Fibroblast of villous mesenchyme (primary cell): ENCODE results near the gene GNA12. TPM values are rescaled to one million over a fixed set of nuclear protein-coding genes. Genes with fewer than 3 reads are reported as not detected.

Source experiments
- DNase-seq: peaks from one replicate; pipeline ENCODE4 v3.0.0-alpha.2; 2010; ENCODE audit warnings: low read depth
- H3K4me3 ChIP-seq: 2 replicates; pipeline ENCODE4 v1.5.1; 2011; ENCODE audit warnings: low read depth, mild to moderate bottlenecking, low read length
- total RNA-seq: library from RNA; depleted of rRNA; stranded (reverse); fragments of >200 nt; gene quantifications from 2 replicates; pipeline ENCODE4 v1.2.3, GENCODE V29; 2012
- TF ChIP-seq, protein P1 (sequence below): IDR thresholded peaks from 2 replicates; pipeline ENCODE4 v1.5.1; 2012; ENCODE audit warnings: low read depth, mild to moderate bottlenecking, low read length; ENCODE audit not compliant: insufficient read depth

GNA12 gene
- total RNA-seq, 1 donor = 46.2 TPM

DNA sequence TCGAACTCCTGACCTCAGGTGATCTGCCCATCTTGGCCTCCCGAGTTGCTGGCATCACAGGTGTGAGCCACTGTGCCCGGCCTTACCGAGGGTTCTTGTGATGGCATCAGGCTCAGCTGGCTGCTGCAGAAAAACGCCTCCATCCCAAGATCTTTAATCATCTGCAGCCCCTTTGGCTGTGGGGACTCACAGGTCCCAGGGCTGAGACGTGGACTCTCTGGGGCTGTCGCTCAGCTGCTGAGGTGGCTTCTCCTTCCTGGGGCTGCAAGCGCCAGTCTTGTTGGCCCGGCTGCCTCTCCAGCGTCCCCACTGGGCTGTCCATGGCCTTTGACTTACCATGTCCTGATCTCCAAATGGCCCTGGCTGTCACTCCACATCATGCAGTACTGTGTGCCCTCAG is 136.1 kb downstream of the GNA12 start:
- DNase-seq = no peak
- TF ChIP-seq, protein P1, sequence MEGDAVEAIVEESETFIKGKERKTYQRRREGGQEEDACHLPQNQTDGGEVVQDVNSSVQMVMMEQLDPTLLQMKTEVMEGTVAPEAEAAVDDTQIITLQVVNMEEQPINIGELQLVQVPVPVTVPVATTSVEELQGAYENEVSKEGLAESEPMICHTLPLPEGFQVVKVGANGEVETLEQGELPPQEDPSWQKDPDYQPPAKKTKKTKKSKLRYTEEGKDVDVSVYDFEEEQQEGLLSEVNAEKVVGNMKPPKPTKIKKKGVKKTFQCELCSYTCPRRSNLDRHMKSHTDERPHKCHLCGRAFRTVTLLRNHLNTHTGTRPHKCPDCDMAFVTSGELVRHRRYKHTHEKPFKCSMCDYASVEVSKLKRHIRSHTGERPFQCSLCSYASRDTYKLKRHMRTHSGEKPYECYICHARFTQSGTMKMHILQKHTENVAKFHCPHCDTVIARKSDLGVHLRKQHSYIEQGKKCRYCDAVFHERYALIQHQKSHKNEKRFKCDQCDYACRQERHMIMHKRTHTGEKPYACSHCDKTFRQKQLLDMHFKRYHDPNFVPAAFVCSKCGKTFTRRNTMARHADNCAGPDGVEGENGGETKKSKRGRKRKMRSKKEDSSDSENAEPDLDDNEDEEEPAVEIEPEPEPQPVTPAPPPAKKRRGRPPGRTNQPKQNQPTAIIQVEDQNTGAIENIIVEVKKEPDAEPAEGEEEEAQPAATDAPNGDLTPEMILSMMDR = no peak
- no peak overlapping the region for H3K4me3 ChIP-seq

DNA sequence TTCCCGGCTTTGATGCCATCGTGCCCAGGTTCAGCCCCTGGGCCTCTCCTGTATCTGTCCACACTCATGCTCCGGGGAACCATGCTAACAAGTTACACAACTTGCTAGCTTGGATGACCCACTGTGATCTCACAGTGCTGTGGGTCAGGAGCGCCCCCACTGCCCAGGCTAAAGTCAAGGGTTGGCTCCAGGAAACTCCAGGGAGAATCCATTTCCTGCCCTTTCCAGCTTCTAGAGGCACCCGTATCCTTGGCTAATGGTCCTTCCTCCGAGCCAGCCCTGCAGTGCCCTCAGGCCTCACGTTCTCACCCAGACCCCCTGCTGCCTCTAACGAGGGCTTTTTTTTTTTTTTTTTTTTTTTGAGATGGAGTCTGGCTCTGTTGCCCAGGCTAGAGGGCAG is 136.6 kb downstream of the GNA12 start:
- TF ChIP-seq, protein P1 = no peak
- no peak for DNase-seq
- H3K4me3 ChIP-seq = no peak overlapping the region

DNA sequence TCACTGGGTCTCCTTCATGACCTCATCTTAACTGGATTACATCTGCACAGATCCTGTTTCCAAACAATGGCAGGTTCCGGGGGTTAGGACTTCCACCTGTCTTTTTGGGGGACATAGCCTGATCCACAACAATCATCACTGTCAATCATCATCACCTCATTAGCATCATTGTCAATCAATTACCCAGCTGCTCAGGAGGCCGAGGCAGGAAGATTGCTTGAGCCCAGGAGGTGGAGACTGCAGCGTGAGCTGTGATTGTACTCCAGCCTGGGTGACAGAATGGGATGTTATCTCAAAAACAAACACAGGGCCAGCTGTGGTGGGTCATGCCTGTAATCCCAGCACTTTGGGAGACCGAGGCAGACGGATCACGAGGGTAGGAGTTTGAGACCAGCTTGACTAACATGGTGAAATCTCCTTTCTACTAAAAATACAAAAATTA is 137.4 kb downstream of the GNA12 start:
- no peak for DNase-seq
- TF ChIP-seq, protein P1 = no peak
- H3K4me3 ChIP-seq = no peak overlapping the region

DNA sequence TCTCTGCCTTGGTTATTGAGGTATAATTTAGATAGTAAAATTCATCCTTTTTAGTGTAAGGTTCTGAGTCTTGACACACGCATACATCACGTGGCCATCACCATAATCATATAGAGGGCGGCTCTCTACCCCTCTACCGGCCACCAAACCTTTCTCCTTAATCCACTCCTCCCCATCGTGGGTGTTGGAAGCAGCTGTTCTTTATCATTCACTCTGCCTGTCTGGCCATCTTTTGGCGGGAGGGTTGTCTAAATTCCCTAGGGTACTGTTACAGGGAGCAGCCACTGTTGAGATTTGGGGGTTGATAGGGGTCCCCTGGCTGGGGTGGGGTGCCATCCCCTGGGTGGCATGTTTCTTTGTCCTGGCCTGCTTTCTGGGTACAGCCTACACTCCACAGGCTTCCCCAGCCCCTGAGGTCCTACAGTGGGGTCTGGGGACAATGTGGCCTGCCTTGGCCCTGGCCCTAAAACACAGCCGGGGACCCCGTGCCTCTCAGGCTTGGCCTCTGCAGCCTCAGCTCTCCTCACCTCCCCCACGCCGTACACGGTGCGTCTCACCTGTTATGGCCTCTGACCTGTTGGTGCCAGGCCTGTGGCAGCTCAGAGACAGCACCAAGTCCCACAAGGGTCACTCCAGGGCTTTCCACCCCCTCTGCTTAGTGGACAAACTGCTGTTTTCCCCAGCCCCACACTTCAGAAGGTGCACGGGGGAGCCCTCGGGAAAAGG is 138.6 kb downstream of the GNA12 start:
- no peak overlapping the region for H3K4me3 ChIP-seq
- TF ChIP-seq, protein P1 = no peak
- DNase-seq = no peak

DNA sequence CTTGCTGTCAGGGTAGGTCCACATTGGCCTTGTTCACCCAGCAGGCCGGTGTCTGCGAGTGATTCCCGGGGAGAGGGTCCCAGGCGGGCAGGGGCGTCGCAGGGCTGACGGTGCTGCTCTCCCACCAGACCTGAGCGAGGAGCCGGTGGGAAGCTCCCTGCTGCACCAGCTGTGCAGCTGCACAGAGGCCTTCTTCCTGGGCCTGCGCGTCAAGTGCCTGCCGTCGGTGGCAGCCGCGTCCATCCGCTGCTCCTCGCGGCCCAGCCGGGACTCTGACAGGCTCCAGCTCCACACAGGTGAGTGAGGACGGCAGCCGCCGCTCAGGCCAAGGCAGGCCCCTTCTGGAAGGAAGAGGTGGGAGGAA is 141.5 kb downstream of the GNA12 start:
- no peak for DNase-seq
- TF ChIP-seq, protein P1 = no peak
- H3K4me3 ChIP-seq = no peak overlapping the region

DNA sequence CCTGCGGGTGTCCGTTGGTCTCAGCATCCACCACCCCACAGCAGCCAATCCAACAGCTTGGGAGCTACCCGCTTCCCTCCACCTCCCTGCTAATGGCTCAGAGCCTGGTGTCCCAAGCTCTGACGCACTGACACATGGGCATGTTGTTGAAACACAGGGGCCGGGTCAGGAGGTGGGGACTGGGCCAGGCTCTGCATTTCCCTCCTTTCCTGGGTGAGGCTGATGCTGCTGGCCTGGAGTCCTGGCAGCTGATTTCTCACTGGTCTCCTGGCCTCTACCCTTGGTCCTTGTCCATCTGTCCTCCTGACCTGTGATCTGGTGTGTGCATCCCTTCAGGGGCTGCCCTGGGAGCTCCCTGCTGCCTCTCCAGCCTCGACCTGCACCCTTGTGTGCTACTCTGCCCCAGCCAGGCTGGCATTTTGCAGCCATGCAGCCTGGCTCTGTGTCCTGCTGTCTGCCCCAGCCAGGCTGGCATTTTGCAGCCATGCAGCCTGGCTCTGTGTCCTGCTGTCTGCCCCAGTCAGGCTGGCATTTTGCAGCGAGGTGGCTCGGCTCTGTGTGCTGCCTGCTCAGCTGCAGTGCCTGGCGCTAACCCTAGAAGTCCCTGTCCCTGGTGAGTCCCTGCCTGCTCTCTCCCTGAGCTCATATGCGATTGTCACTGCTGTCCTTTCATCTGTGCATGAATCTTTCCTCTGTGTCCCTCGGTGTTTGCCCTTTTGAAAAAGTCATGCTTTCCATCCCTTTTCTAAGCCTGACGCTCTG is 142.1 kb downstream of the GNA12 start:
- peak; percentile 79 for DNase-seq
- no peak overlapping the region for H3K4me3 ChIP-seq
- TF ChIP-seq, protein P1 = no peak
